Coronary artery (tissue), 2 donors: ENCODE results near the gene HES4.
A peak's percentile ranks its signal among the peaks of the same experiment; 100 is the strongest.

Source experiments
- DNase-seq: peaks from one replicate; pipeline ENCODE4 v3.0.0-alpha.2; 2017; ENCODE audit warnings: low spot score
- H3K27ac ChIP-seq, 2 donors: fragments of 200-600 bp; sonication (generic); one replicate each; pipeline ENCODE4 v1.5.1; 2016 to 2019
- H3K4me3 ChIP-seq: fragments of 200-600 bp; sonication (generic); 2 replicates; pipeline ENCODE4 v1.5.1; 2016; ENCODE audit warnings: mild to moderate bottlenecking, moderate library complexity
- CTCF ChIP-seq: fragments of 200-600 bp; sonication (generic); IDR thresholded peaks from one replicate; pipeline ENCODE4 v1.5.1; 2019; ENCODE audit warnings: antibody characterized with exemption

Gene HES4

GRCh38 chr1:963301-963651 lies 36.6 kb downstream of the HES4 start:
- TF ChIP-seq CTCF = no peak
- no peak overlapping the region for H3K27ac ChIP-seq
- DNase-seq = no peak
- no peak overlapping the region for H3K4me3 ChIP-seq

GRCh38 chr1:962381-963300 lies 37.3 kb downstream of the HES4 start:
- no peak for TF ChIP-seq CTCF
- Histone ChIP-seq H3K27ac (no peak overlapping the region), H3K4me3 (no peak overlapping the region)
- no peak for DNase-seq

- peak overlapping the region; percentile 83 for H3K4me3 ChIP-seq
- H3K27ac ChIP-seq = peak overlapping the region in 1 of 2 donors; percentile 61
- no peak for DNase-seq
- no peak for TF ChIP-seq CTCF
Observed at GRCh38 chr1:961132-961669, 38.7 kb downstream of the HES4 start.

GRCh38 chr1:960363-961131 lies 39.4 kb downstream of the HES4 start, which contains the start of gene KLHL17:
Gene KLHL17, plus strand, starts transcription at chr1:960584. Its CDS starts 110 bp downstream, at chr1:960694.
- TF ChIP-seq CTCF = no peak
- Histone ChIP-seq H3K27ac (peak within 1 kb of the TSS in 1 of 2 donors; percentile 61), H3K4me3 (peak within 1 kb of the TSS; percentile 83)
- DNase-seq = no peak

GRCh38 chr1:959731-960362 lies 40.0 kb downstream of the HES4 start:
- no peak for TF ChIP-seq CTCF
- Histone ChIP-seq H3K4me3 (peak overlapping the region; percentile 83), H3K27ac (peak overlapping the region in 1 of 2 donors; percentile 61)
- no peak for DNase-seq

GRCh38 chr1:958823-959730 lies 40.8 kb downstream of the HES4 start, which contains the start of gene NOC2L:
Gene NOC2L, minus strand, starts transcription at chr1:959256. Its CDS starts 16 bp downstream, at chr1:959240.
- DNase-seq = peak; percentile 94

More at GRCh38 chr1:958823-959730, 40.8 kb downstream of the HES4 start, which contains the start of gene NOC2L:
- H3K27ac ChIP-seq = peak within 1 kb of the TSS; percentile 28 to 51
- no peak for TF ChIP-seq CTCF
- peak within 1 kb of the TSS; percentile 83 for H3K4me3 ChIP-seq
